Activated T-cell treated with anti-CD3 and anti-CD28 coated beads, Interleukin-2, amount 50 U/mL, for 24 hours (primary cell): ENCODE results near the gene SLC6A7.

Experiments used
- DNase-seq: peaks from one replicate; pipeline ENCODE4 v3.0.0-alpha.2; 2020
- H3K27ac Mint-ChIP-seq: 2 replicates; pipeline ENCODE4 v1.8.0; 2020; ENCODE audit warnings: mild to moderate bottlenecking, mixed read lengths
- H3K27me3 Mint-ChIP-seq: 2 replicates; pipeline ENCODE4 v1.8.0; 2020; ENCODE audit warnings: mixed read lengths
- H3K36me3 Mint-ChIP-seq: 2 replicates; pipeline ENCODE4 v1.8.0; 2020; ENCODE audit warnings: low read depth, mixed read lengths
- H3K4me1 Mint-ChIP-seq: 2 replicates; pipeline ENCODE4 v1.8.0; 2020; ENCODE audit warnings: low read depth, mixed read lengths
- H3K4me3 Mint-ChIP-seq: 2 replicates; pipeline ENCODE4 v1.8.0; 2020; ENCODE audit warnings: mild to moderate bottlenecking, moderate library complexity, mixed read lengths
- H3K9me3 Mint-ChIP-seq: 2 replicates; pipeline ENCODE4 v1.8.0; 2020; ENCODE audit warnings: mixed read lengths

SLC6A7 gene

DNA sequence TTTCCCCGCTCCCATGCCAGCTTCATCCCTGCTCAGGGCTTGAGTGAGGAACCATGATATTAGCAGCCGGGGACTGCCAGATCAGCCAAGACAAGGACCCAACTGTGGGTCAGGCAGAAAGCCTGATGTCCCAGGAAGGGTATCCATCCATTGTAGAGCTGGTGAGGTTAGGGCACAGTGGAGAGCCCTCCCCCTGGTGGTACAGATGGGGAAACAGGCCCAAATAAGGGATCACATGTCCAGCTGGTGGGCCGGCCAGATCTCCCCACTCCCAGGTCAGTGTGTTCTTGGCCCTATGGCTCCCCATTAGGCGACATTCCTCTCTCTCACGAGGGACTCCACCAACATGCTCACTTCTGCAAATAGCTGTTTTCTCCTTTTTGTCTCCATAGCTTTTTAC is 14.3 kb upstream of the SLC6A7 start:
- no peak overlapping the region for H3K4me3 Mint-ChIP-seq
- no peaks in the 10 kb centered on the region for H3K9me3 Mint-ChIP-seq
- no peak overlapping the region for H3K27ac Mint-ChIP-seq
- H3K36me3 Mint-ChIP-seq, result no peaks in the 10 kb centered on the region
- H3K4me1 Mint-ChIP-seq, result no peaks in the 10 kb centered on the region
- peaks cover 14% of the 10 kb centered on the region for H3K27me3 Mint-ChIP-seq
- DNase-seq, result no peak

DNA sequence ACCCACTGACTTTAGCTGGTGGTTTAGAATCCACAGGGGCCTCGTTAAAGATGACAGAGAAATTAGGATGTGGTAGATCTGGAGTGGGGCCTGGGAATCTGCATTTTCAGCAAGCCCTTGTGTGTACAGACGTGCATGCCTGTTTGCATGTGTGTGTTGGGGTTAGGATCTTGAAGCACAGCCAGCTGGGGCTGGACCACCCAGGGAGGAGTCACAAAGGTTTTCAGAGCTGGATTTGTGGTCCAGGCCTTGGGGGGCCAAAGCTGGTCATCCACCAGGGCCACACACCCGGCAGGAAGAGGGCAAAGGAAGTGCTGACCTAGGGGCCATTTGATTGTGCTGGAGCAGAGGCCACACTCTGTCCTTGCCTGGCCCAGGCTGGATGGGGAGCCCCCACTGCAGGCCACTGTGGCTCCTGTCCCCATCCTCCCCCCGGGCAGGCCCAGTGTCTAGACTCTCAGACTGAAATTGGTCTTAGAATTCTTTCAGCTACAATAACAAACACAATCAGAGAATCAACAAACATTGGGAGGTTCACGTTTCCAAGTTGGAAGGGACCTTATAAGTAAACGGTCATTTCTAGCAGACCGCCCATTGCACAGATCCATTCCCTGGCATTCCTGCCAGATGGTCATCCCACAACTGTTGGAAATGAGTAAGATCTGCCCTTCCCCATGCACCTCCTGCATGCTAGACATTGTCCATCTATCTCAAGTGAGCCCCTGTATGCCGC is 13.0 kb upstream of the SLC6A7 start:
- no peak overlapping the region for H3K4me3 Mint-ChIP-seq
- no peak for DNase-seq
- peaks cover 9% of the 10 kb centered on the region for H3K27me3 Mint-ChIP-seq
- no peaks in the 10 kb centered on the region for H3K9me3 Mint-ChIP-seq
- H3K36me3 Mint-ChIP-seq, result no peaks in the 10 kb centered on the region
- H3K4me1 Mint-ChIP-seq, result no peaks in the 10 kb centered on the region
- no peak overlapping the region for H3K27ac Mint-ChIP-seq

DNA sequence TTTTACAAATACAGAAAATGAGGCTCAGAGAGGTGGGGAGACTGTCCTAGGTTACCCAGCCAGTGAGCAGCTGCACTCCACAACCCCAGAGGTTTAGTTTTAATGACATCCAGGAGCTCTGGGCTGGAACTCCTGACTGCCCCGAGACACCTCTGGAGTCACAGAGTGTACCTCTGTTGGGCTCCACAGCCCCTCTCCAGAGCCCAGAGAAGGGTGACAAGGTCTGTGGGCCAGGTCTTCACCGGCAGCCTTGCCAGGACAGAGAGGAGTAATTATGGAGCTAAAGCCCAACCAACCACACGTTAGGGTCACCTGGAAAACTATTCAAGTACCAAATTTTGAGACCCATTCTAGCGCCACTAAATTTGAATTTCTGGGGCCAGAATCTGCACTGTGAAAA is 12.1 kb upstream of the SLC6A7 start:
- Mint-ChIP-seq H3K27ac (no peak overlapping the region), H3K36me3 (no peaks in the 10 kb centered on the region), H3K4me1 (no peaks in the 10 kb centered on the region), H3K9me3 (no peaks in the 10 kb centered on the region), H3K27me3 (peaks cover 7% of the 10 kb centered on the region), H3K4me3 (no peak overlapping the region)
- DNase-seq, result no peak

DNA sequence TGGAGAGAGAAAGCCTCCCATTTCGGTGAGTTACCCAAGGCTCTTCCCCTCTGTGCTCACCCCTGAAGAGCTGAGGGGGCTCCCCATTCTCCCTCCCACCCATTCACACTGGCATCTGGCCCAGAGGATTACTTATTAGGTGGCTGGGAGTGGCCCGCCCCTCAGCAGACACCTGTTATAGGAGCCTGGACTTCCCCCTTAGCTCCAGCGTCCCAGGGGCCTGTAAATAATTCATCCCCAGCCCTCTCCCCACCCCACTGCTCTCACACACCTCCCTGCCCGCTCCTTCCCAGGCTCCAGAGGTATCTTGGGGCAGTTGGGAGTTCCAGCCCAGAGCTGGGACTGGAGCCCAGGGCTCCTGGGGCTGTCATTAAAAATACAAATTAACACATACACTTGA is 11.6 kb upstream of the SLC6A7 start:
- Mint-ChIP-seq H3K27ac (no peak overlapping the region), H3K27me3 (peaks cover 5% of the 10 kb centered on the region), H3K36me3 (no peaks in the 10 kb centered on the region), H3K4me3 (no peak overlapping the region), H3K9me3 (no peaks in the 10 kb centered on the region), H3K4me1 (no peaks in the 10 kb centered on the region)
- no peak for DNase-seq

DNA sequence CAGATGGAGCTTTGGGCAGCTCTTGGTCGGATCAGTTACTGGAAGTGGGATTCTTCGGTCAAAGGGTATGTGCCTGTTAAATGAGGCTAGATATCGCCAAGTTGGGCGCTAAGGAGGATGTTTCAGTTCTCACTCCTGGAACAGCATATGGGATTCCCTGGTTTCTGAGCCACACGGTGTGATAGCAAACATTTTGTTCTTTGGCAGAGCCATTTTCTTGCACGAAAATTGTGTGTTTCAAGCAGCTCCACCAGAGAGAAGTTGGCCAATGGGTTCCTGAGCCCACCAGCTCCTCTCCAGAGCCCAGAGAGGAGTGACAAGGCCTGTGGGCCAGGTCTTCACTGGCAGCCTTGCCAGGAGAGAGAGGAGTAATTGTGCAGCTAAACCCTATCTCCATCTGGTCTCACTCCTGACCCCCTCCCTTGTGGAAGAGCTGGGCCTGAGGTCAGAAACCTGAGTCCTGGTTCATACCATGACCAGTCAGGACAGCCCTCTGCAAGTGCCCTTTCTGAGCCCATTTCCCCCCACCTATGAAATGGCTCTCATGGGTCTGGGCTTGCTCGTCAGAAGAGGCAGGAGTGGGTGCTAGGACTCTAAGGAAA is 10.7 kb upstream of the SLC6A7 start:
- Mint-ChIP-seq H3K27ac (no peak overlapping the region), H3K4me3 (no peak overlapping the region)

GRCh38 chr5:150180241-150181026 is 9.4 kb upstream of the SLC6A7 start:
- no peak overlapping the region for H3K27ac Mint-ChIP-seq

More for the DNA sequence above, 10.7 kb upstream of the SLC6A7 start:
- Mint-ChIP-seq H3K4me1 (no peaks in the 10 kb centered on the region), H3K9me3 (no peaks in the 10 kb centered on the region), H3K27me3 (no peaks in the 10 kb centered on the region), H3K36me3 (no peaks in the 10 kb centered on the region)
- no peak for DNase-seq

DNA sequence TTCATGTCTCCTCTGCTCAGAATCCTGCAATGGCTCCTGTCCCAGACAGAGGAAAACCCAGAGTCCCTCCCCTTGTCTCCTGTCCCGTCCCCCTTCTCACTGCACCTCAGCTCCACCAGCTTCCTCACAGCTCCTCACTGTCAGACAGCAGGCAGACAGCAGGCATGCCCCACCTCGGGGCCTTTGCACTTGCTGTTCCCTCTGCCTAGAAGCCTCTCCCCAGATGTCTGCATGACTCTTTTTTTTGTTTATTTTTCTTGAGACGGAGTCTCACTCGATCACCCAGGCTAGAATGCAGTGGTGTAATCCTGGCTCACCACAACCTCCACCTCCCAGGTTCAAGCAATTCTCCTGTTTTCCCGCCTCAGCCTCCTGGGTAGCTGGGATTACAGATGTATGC is 8.8 kb upstream of the SLC6A7 start:
- Mint-ChIP-seq H3K27ac (no peak overlapping the region), H3K9me3 (no peaks in the 10 kb centered on the region), H3K36me3 (no peaks in the 10 kb centered on the region), H3K4me1 (no peaks in the 10 kb centered on the region), H3K4me3 (no peak overlapping the region), H3K27me3 (no peaks in the 10 kb centered on the region)
- DNase-seq, result no peak

More at GRCh38 chr5:150180241-150181026, 9.4 kb upstream of the SLC6A7 start:
- Mint-ChIP-seq H3K4me3 (no peak overlapping the region), H3K4me1 (no peaks in the 10 kb centered on the region), H3K27me3 (no peaks in the 10 kb centered on the region), H3K36me3 (no peaks in the 10 kb centered on the region), H3K9me3 (no peaks in the 10 kb centered on the region)
- no peak for DNase-seq

- Mint-ChIP-seq H3K27ac (no peak overlapping the region), H3K27me3 (no peaks in the 10 kb centered on the region), H3K9me3 (no peaks in the 10 kb centered on the region), H3K4me1 (no peaks in the 10 kb centered on the region), H3K4me3 (no peak overlapping the region), H3K36me3 (no peaks in the 10 kb centered on the region)
- no peak for DNase-seq
These were observed 7.9 kb upstream of the SLC6A7 start for GRCh38 chr5:150181766-150182545.

- Mint-ChIP-seq H3K27me3 (peaks cover 6% of the 10 kb centered on the region), H3K4me3 (no peak overlapping the region), H3K36me3 (no peaks in the 10 kb centered on the region), H3K4me1 (no peaks in the 10 kb centered on the region), H3K9me3 (no peaks in the 10 kb centered on the region), H3K27ac (no peak overlapping the region)
- no peak for DNase-seq
These were observed 7.1 kb upstream of the SLC6A7 start for GRCh38 chr5:150182774-150183173.

DNA sequence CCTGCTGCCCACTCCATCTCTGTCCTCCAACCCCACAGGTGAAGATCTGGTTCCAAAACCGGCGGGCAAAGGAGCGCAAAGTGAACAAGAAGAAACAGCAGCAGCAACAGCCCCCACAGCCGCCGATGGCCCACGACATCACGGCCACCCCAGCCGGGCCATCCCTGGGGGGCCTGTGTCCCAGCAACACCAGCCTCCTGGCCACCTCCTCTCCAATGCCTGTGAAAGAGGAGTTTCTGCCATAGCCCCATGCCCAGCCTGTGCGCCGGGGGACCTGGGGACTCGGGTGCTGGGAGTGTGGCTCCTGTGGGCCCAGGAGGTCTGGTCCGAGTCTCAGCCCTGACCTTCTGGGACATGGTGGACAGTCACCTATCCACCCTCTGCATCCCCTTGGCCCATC is 6.4 kb upstream of the SLC6A7 start:
- no peaks in the 10 kb centered on the region for H3K4me1 Mint-ChIP-seq
- no peak overlapping the region for H3K4me3 Mint-ChIP-seq
- DNase-seq, result no peak
- H3K36me3 Mint-ChIP-seq, result no peaks in the 10 kb centered on the region
- H3K27ac Mint-ChIP-seq, result no peak overlapping the region
- no peaks in the 10 kb centered on the region for H3K9me3 Mint-ChIP-seq
- H3K27me3 Mint-ChIP-seq, result peaks cover 11% of the 10 kb centered on the region

DNA sequence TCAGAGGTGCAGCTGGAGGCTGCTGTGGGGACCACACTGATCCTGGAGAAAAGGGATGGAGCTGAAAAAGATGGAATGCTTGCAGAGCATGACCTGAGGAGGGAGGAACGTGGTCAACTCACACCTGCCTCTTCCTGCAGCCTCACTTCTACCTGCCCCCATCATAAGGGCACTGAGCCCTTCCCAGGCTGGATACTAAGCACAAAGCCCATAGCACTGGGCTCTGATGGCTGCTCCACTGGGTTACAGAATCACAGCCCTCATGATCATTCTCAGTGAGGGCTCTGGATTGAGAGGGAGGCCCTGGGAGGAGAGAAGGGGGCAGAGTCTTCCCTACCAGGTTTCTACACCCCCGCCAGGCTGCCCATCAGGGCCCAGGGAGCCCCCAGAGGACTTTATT is 5.9 kb upstream of the SLC6A7 start:
- no peak for DNase-seq
- H3K27ac Mint-ChIP-seq, result no peak overlapping the region
- H3K4me1 Mint-ChIP-seq, result no peaks in the 10 kb centered on the region
- H3K27me3 Mint-ChIP-seq, result peaks cover 17% of the 10 kb centered on the region
- H3K36me3 Mint-ChIP-seq, result no peaks in the 10 kb centered on the region
- no peaks in the 10 kb centered on the region for H3K9me3 Mint-ChIP-seq
- H3K4me3 Mint-ChIP-seq, result no peak overlapping the region

DNA sequence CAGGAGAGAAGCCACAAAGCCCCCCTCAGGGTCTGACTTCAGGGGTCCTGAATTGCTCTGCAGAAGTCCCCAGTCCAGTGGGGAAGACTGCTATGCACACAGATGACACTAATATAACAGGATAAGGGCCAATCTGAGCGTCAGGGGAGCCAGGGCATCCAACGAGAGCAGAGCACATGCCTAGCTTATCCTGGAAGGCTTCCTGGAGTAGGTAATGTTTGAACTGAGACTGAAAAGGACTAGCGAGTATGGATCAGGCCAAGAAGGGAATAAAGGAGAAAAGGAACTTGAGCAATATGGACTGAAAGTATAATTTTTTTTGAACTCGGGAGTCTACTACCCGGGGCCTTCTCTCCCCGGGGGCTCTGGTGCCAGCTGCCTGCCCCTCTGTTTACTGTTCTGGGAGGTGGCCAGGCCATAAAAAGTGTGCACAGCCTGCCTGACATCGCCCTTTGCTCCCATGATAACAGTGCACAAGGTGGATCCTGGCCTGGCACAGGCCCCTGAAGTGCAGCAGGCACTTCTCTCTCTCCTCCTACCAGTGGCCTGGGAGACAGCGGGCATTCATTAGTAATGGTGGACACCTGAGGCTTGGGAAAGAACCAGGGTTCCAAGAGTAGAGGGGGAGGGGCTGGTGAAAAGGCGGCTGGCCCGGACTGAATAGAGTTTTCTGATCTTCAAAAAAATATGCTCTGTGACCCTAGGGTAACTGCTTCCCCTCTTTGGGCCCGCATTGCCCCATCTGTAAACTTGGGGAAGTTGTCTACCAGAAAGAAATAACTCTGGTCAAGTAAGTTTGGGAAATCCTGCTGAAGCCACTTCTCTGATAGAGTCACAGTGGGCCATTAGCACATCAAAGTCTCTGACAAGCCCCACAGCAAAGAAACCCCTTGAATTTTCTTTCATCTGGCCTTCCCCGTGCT is 4.6 kb upstream of the SLC6A7 start:
- H3K4me3 Mint-ChIP-seq, result no peak overlapping the region
- H3K27me3 Mint-ChIP-seq, result peaks cover 26% of the 10 kb centered on the region
- no peak overlapping the region for H3K27ac Mint-ChIP-seq
- H3K4me1 Mint-ChIP-seq, result no peaks in the 10 kb centered on the region
- H3K36me3 Mint-ChIP-seq, result no peaks in the 10 kb centered on the region
- H3K9me3 Mint-ChIP-seq, result no peaks in the 10 kb centered on the region
- no peak for DNase-seq

- Mint-ChIP-seq H3K27me3 (peaks cover 34% of the 10 kb centered on the region), H3K27ac (no peak overlapping the region), H3K4me3 (no peak overlapping the region), H3K9me3 (no peaks in the 10 kb centered on the region), H3K4me1 (no peaks in the 10 kb centered on the region), H3K36me3 (no peaks in the 10 kb centered on the region)
- DNase-seq, result no peak
These were observed 3.7 kb upstream of the SLC6A7 start for GRCh38 chr5:150186137-150186536.

DNA sequence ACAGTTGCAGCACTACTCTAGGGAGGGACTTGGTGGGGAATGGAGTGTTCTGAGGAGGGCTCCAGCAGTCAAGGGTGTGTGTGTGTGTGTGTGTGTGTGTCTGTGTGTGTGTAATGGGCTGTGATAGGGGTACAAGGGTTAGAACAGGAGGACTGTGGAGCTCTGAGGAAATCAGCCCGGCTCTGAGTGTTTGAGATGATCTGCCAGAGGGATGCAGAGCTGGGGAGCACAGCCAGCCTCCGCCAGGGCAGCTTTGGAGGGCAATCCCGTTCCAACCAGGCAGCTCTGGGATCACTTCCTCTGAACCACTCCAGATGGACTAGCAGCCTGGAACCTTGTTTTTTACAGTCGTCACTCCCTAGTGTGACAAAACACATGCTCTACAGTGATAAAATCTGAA is 3.0 kb upstream of the SLC6A7 start:
- H3K27me3 Mint-ChIP-seq, result peaks cover 41% of the 10 kb centered on the region
- no peaks in the 10 kb centered on the region for H3K9me3 Mint-ChIP-seq
- H3K4me1 Mint-ChIP-seq, result no peaks in the 10 kb centered on the region
- DNase-seq, result no peak
- no peak overlapping the region for H3K27ac Mint-ChIP-seq
- H3K4me3 Mint-ChIP-seq, result no peak overlapping the region
- H3K36me3 Mint-ChIP-seq, result no peaks in the 10 kb centered on the region
